ENCODE results near the gene NOP14. TPM values are rescaled to one million over a fixed set of nuclear protein-coding genes. Genes with fewer than 3 reads are reported as not detected.

Gene NOP14
- total RNA-seq (2021): 50.1 and 50.3 TPM in 2 replicates
- long read RNA-seq, transcript NOP14-203 (18 exons, 3,538 nt): major isoform, 28 of 67 reads
- long read RNA-seq, partial matches to known transcripts: 26 of 67 reads
- long read RNA-seq, other reads (novel, unspliced or antisense): 9 of 67 reads

DNA sequence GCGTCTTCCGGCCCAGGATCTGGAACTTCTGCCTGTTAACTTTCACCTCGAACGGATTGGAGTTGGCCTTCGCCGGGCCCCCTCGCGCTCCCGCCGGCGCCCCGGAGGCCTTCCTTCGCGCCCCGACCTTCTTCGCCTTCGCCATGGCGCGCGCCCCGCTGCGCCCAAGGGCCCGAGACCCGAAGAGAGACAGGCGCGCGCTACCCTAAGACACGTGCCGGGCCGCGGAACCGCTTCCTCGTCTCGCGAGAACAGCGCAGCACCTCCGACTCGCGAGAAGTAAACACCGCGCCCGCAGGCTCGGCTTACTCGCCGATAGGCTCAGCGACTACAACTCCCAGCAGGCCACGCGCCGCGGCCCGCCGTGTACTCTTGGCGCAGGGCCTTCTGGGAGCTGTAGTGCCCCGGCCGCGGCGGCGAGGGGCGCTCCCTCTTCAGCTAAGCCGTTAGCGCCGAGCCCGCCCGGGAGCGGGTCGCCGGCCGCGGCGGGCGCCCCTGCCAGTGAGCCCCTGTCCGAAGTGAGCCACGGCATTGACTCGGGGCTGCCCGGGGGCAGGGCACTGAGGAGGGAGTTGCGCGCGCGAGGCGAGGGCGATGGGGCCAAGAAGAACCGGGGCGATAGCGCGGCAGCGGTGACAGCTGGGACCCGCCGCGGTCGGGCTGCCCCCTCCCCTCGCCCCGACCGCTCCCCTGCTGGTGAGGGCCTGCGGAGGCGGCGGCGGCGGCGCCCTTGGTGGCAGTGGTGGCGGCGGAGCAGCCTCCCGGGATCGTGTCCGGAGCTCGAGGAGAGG, at the start of gene NOP14, which contains the start of gene GRK4:
Gene NOP14, minus strand, starts transcription at position 232 of the 791 bp plus-strand sequence. Its CDS starts 87 bp downstream, at position 145.
Gene GRK4, plus strand, starts transcription at position 397 of the 791 bp plus-strand sequence. CDS start 500 bp downstream, outside the sequence.
- Mint-ChIP-seq H3K36me3 (ENCODE audit: insufficient read depth in 1 of 3, low read depth in 3 of 3) (peaks cover 13 to 17% (median 13%) of the 10 kb centered on the region in 3 experiments), H3K9me3 (no peaks in the 10 kb centered on the region; a peak in 2 of 5 replicates), H3K27ac (peak within 1 kb of the TSS; percentile 44 to 97 (median 87)), H3K4me3 (peak within 1 kb of the TSS; percentile 91 to 94), H3K4me1 (peaks cover 15 to 23% of the 10 kb centered on the region in 2 experiments), H3K27me3 (ENCODE audit: low read depth) (peaks cover 13% of the 10 kb centered on the region)
- H3K79me2 ChIP-seq (ENCODE audit: insufficient read depth, low read length): no peaks in the 10 kb centered on the region
- H3K18ac ChIP-seq (ENCODE audit: insufficient read length, low read depth, low read length): peak within 1 kb of the TSS; percentile 75
- H2BK120ac ChIP-seq (ENCODE audit: low read depth, low read length, poor library complexity, severe bottlenecking): no peak within 1 kb of the TSS
- peak; percentile 98 for DNase-seq
- no CpG with 5 or more reads among the region's 105 CpGs for WGBS (ENCODE audit: extremely low coverage, insufficient read length, low lambda C conversion rate)
- no peak within 1 kb of the TSS for H2AFZ ChIP-seq (ENCODE audit: low read length)
- no peaks in the 10 kb centered on the region for H3K23me2 ChIP-seq (ENCODE audit: insufficient read length, low read depth, low read length, poor library complexity, severe bottlenecking)
- H3K9ac ChIP-seq (ENCODE audit: extremely low read depth, insufficient read length, low read length): peak within 1 kb of the TSS; percentile 84
- no peak within 1 kb of the TSS for H2BK12ac ChIP-seq (ENCODE audit: insufficient read length, low read depth, low read length)
- H3K56ac ChIP-seq (ENCODE audit: insufficient read length, low read depth, low read length): no peak within 1 kb of the TSS
- no peak within 1 kb of the TSS for H4K8ac ChIP-seq (replicated peaks; ENCODE audit: insufficient read length, low read depth, low read length)
- no peak within 1 kb of the TSS for H2BK5ac ChIP-seq (ENCODE audit: insufficient read length, low read length)
- no peaks in the 10 kb centered on the region for H3K4me1 ChIP-seq (ENCODE audit: insufficient read depth, low read length)
- H3K23ac ChIP-seq (ENCODE audit: insufficient read length, low read depth, low read length): no peak within 1 kb of the TSS
- no peak within 1 kb of the TSS for H3K4ac ChIP-seq (ENCODE audit: low read depth, low read length)
- H3K79me1 ChIP-seq (ENCODE audit: insufficient read depth, low read depth, low read length, poor library complexity, severe bottlenecking): no peaks in the 10 kb centered on the region
- no peak within 1 kb of the TSS for H3T11ph ChIP-seq (ENCODE audit: low read length)
- H4K20me1 ChIP-seq (ENCODE audit: control insufficient read depth, insufficient read depth, insufficient read length): peaks cover 2% of the 10 kb centered on the region
- H3K14ac ChIP-seq (ENCODE audit: insufficient read depth, low read length): peak within 1 kb of the TSS; percentile 91
- H4K91ac ChIP-seq (ENCODE audit: insufficient read length, low read depth, low read length): no peak within 1 kb of the TSS
- no peaks in the 10 kb centered on the region for H3K9me3 ChIP-seq (ENCODE audit: control insufficient read depth, low read depth, low read length)
- H3K27ac ChIP-seq (ENCODE audit: insufficient read length, low read depth, low read length): no peak within 1 kb of the TSS
- peak within 1 kb of the TSS; percentile 71 for H3K4me2 ChIP-seq (ENCODE audit: insufficient read depth, insufficient read length, low read length)
- no peak within 1 kb of the TSS for H2BK20ac ChIP-seq (ENCODE audit: low read depth, low read length, poor library complexity, severe bottlenecking)
- no peaks in the 10 kb centered on the region for H3K27me3 ChIP-seq (ENCODE audit: insufficient read depth, low read length)
- H4K5ac ChIP-seq (ENCODE audit: insufficient read length, low read depth, low read length): no peak within 1 kb of the TSS
- TF ChIP-seq, protein P1, sequence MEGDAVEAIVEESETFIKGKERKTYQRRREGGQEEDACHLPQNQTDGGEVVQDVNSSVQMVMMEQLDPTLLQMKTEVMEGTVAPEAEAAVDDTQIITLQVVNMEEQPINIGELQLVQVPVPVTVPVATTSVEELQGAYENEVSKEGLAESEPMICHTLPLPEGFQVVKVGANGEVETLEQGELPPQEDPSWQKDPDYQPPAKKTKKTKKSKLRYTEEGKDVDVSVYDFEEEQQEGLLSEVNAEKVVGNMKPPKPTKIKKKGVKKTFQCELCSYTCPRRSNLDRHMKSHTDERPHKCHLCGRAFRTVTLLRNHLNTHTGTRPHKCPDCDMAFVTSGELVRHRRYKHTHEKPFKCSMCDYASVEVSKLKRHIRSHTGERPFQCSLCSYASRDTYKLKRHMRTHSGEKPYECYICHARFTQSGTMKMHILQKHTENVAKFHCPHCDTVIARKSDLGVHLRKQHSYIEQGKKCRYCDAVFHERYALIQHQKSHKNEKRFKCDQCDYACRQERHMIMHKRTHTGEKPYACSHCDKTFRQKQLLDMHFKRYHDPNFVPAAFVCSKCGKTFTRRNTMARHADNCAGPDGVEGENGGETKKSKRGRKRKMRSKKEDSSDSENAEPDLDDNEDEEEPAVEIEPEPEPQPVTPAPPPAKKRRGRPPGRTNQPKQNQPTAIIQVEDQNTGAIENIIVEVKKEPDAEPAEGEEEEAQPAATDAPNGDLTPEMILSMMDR (conservative IDR thresholded peaks at IDR 0.05): no peak; the same call in 1 of the 3 replicates
- H2AK5ac ChIP-seq (ENCODE audit: insufficient read length, low read length): no peak within 1 kb of the TSS
- no peak within 1 kb of the TSS for H2BK15ac ChIP-seq (ENCODE audit: low read depth, low read length)

Data from H9 (cell line).